HEK293 (cell line): ENCODE measurements around the gene NCK2.

Experiments
- CTCF ChIA-PET: fragments of 350-600 bp; formaldehyde crosslinking; extraction: SDS; loops from one replicate; lab custom pipeline; 2021; ENCODE audit warnings: antibody characterized with exemption; lab: Yijun Ruan, JAX
- POLR2A ChIA-PET: fragments of 300-600 bp; formaldehyde crosslinking; extraction: SDS; loops from one replicate; lab custom pipeline; 2020; ENCODE audit warnings: antibody characterized with exemption, inconsistent platforms; lab: Yijun Ruan, JAX
- H3K27ac ChIP-seq: fragments of 200-500 bp; sonication (Bioruptor generic); 2 replicates; pipeline ENCODE4 v1.5.1; 2014; ENCODE audit warnings: low read depth, low read length, control low read depth, inconsistent platforms; ENCODE audit errors: extremely low read depth
- H3K36me3 ChIP-seq, 2 experiments: fragments of 200-500 bp in 1 of 2; sonication (Bioruptor generic) in 1 of 2; 1 replicate in 1 of 2; 2 replicates in 1 of 2; pipeline ENCODE4 v1.5.1; 2014 to 2017; ENCODE audit warnings: inconsistent platforms in 2 of 2, low read length in 2 of 2; ENCODE audit not compliant: control insufficient read depth in 2 of 2, insufficient read depth in 1 of 2
- H3K4me1 ChIP-seq: fragments of 200-500 bp; sonication (Bioruptor generic); 2 replicates; pipeline ENCODE4 v1.5.1; 2014; ENCODE audit warnings: mild to moderate bottlenecking, low read length, inconsistent platforms; ENCODE audit not compliant: control insufficient read depth, insufficient read depth
- H3K4me3 ChIP-seq: 2 replicates; pipeline ENCODE4 v1.5.1; 2011; ENCODE audit warnings: low read depth, mild to moderate bottlenecking, control low read depth, low read length, moderate library complexity
- H3K9me3 ChIP-seq: fragments of 200-500 bp; sonication (Bioruptor generic); 2 replicates; pipeline ENCODE4 v1.5.1; 2014; ENCODE audit warnings: low read depth, low read length, inconsistent platforms; ENCODE audit not compliant: control insufficient read depth, insufficient read depth
- GLIS1 ChIP-seq: fragments of 450-650 bp; formaldehyde crosslinking; IDR thresholded peaks from 2 replicates; pipeline ENCODE4 v1.5.1; 2016; ENCODE audit warnings: missing biosample characterization, missing genetic modification characterization
- MEIS1 ChIP-seq: sonication (generic); formaldehyde crosslinking; IDR thresholded peaks from 2 replicates; pipeline ENCODE4 v1.8.1; 2022; ENCODE audit warnings: missing genetic modification reagents, mild to moderate bottlenecking, borderline replicate concordance
- OSR2 ChIP-seq: fragments of 450-650 bp; formaldehyde crosslinking; IDR thresholded peaks from 2 replicates; pipeline ENCODE4 v1.5.1; 2016; ENCODE audit warnings: missing biosample characterization, missing genetic modification characterization
- REPIN1 ChIP-seq: fragments of 450-650 bp; formaldehyde crosslinking; IDR thresholded peaks from 2 replicates; pipeline ENCODE4 v1.5.1; 2017; ENCODE audit warnings: missing biosample characterization, missing genetic modification characterization, low read depth
- SALL2 ChIP-seq: fragments of 450-650 bp; formaldehyde crosslinking; IDR thresholded peaks from 2 replicates; pipeline ENCODE4 v1.5.0; 2017; ENCODE audit warnings: missing biosample characterization, mild to moderate bottlenecking, missing genetic modification characterization, borderline replicate concordance
- ZBTB21 ChIP-seq: fragments of 450-650 bp; formaldehyde crosslinking; IDR thresholded peaks from 2 replicates; pipeline ENCODE4 v1.5.1; 2017; ENCODE audit warnings: missing biosample characterization, missing genetic modification characterization
- ZEB2 ChIP-seq: fragments of 450-650 bp; formaldehyde crosslinking; IDR thresholded peaks from 2 replicates; pipeline ENCODE4 v1.5.1; 2016; ENCODE audit warnings: missing biosample characterization, missing genetic modification characterization
- ZNF175 ChIP-seq: fragments of 450-650 bp; formaldehyde crosslinking; IDR thresholded peaks from 2 replicates; pipeline ENCODE4 v1.5.1; 2016; ENCODE audit warnings: missing biosample characterization, missing genetic modification characterization
- ZNF2 ChIP-seq: fragments of 450-650 bp; formaldehyde crosslinking; IDR thresholded peaks from 2 replicates; pipeline ENCODE4 v1.5.1; 2016; ENCODE audit warnings: missing biosample characterization, missing genetic modification characterization
- ZNF335 ChIP-seq: fragments of 450-650 bp; formaldehyde crosslinking; conservative IDR thresholded peaks from 2 replicates; pipeline ENCODE4 v1.5.1; 2016; ENCODE audit warnings: missing biosample characterization, missing genetic modification characterization
- ZNF510 ChIP-seq: fragments of 450-650 bp; formaldehyde crosslinking; IDR thresholded peaks from 2 replicates; pipeline ENCODE4 v1.5.1; 2018; ENCODE audit warnings: mild to moderate bottlenecking, missing genetic modification characterization, missing biosample characterization; ENCODE audit not compliant: insufficient replicate concordance
- ZNF561 ChIP-seq: fragments of 450-650 bp; IDR thresholded peaks from 2 replicates; pipeline ENCODE4 v1.5.1; 2018; ENCODE audit warnings: missing biosample characterization, missing genetic modification characterization, borderline replicate concordance
- ZNF660 ChIP-seq: fragments of 450-650 bp; IDR thresholded peaks from 2 replicates; pipeline ENCODE4 v1.5.1; 2018; ENCODE audit warnings: missing biosample characterization, mild to moderate bottlenecking, missing genetic modification characterization
- ZNF843 ChIP-seq: fragments of 450-650 bp; formaldehyde crosslinking; IDR thresholded peaks from 2 replicates; pipeline ENCODE4 v1.5.1; 2016; ENCODE audit warnings: missing biosample characterization, missing genetic modification characterization
- TF ChIP-seq, protein P1 (sequence below): fragments of 450-650 bp; formaldehyde crosslinking; conservative IDR thresholded peaks from 2 replicates; pipeline ENCODE4 v1.5.1; 2016; ENCODE audit warnings: low read depth, missing biosample characterization, missing genetic modification characterization
- TF ChIP-seq, protein P2 (sequence below): fragments of 450-650 bp; formaldehyde crosslinking; IDR thresholded peaks from 2 replicates; pipeline ENCODE4 v1.5.1; 2016; ENCODE audit warnings: missing biosample characterization, missing genetic modification characterization, low read depth
- TF ChIP-seq, protein P3 (sequence below): fragments of 450-650 bp; formaldehyde crosslinking; IDR thresholded peaks from 2 replicates; pipeline ENCODE4 v1.5.1; 2016; ENCODE audit warnings: missing biosample characterization, missing genetic modification characterization
- TF ChIP-seq, protein P4 (sequence below): fragments of 450-650 bp; formaldehyde crosslinking; IDR thresholded peaks from 2 replicates; pipeline ENCODE4 v1.5.1; 2016; ENCODE audit warnings: missing biosample characterization, missing genetic modification characterization
- TF ChIP-seq, protein P5 (sequence below): fragments of 450-650 bp; formaldehyde crosslinking; IDR thresholded peaks from 2 replicates; pipeline ENCODE4 v1.5.1; 2017; ENCODE audit warnings: missing biosample characterization, missing genetic modification characterization
- TF ChIP-seq, protein P6 (sequence below): fragments of 450-650 bp; formaldehyde crosslinking; IDR thresholded peaks from 2 replicates; pipeline ENCODE4 v1.5.1; 2016; ENCODE audit warnings: missing biosample characterization, missing genetic modification characterization, low read depth

The NCK2 gene

DNA sequence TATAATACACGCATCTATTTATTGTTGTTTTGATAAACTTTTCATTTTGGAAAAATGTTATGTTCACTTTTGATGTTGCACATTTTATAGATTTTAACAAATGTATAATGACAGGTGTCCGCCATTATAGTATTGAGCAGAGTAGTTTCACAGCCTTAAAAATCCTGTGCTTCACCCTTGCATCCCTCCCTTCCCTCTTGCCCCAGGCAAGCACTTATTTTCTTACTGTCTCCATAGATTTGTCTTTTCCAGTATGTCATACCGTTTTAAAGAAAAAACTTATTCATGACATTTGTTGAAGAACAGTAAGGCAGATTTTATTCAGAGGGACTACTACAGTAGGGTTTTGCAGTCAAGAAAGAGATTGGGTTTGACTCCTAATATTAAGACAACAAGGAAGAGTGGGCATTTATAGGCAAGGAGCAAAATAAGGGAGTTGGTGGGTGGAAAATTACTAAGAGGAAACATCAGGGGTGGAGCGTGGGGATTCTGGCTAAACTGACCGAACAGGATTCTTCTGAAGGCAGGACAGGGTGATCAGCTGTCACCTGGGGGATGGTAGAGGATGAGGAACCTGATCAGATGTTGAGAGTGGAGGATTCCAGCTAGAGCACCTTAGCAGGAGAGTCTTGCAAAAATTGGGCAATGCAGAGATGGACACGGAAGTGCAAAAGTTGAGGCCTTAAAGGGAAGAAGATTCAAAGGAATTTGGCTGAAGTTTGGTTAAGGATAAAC is 108.8 kb downstream of the NCK2 start:
- CTCF ChIA-PET, result no interaction called here
- TF ChIP-seq ZEB2 (tag by site-specific recombination) (no peak), SALL2 (tag by site-specific recombination) (no peak), OSR2 (tag by site-specific recombination) (no peak), ZNF2 (tag by site-specific recombination) (no peak), ZNF335 (tag by site-specific recombination) (no peak)
- TF ChIP-seq, protein P1, sequence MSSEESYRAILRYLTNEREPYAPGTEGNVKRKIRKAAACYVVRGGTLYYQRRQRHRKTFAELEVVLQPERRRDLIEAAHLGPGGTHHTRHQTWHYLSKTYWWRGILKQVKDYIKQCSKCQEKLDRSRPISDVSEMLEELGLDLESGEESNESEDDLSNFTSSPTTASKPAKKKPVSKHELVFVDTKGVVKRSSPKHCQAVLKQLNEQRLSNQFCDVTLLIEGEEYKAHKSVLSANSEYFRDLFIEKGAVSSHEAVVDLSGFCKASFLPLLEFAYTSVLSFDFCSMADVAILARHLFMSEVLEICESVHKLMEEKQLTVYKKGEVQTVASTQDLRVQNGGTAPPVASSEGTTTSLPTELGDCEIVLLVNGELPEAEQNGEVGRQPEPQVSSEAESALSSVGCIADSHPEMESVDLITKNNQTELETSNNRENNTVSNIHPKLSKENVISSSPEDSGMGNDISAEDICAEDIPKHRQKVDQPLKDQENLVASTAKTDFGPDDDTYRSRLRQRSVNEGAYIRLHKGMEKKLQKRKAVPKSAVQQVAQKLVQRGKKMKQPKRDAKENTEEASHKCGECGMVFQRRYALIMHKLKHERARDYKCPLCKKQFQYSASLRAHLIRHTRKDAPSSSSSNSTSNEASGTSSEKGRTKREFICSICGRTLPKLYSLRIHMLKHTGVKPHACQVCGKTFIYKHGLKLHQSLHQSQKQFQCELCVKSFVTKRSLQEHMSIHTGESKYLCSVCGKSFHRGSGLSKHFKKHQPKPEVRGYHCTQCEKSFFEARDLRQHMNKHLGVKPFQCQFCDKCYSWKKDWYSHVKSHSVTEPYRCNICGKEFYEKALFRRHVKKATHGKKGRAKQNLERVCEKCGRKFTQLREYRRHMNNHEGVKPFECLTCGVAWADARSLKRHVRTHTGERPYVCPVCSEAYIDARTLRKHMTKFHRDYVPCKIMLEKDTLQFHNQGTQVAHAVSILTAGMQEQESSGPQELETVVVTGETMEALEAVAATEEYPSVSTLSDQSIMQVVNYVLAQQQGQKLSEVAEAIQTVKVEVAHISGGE, result no peak
- TF ChIP-seq, protein P2, sequence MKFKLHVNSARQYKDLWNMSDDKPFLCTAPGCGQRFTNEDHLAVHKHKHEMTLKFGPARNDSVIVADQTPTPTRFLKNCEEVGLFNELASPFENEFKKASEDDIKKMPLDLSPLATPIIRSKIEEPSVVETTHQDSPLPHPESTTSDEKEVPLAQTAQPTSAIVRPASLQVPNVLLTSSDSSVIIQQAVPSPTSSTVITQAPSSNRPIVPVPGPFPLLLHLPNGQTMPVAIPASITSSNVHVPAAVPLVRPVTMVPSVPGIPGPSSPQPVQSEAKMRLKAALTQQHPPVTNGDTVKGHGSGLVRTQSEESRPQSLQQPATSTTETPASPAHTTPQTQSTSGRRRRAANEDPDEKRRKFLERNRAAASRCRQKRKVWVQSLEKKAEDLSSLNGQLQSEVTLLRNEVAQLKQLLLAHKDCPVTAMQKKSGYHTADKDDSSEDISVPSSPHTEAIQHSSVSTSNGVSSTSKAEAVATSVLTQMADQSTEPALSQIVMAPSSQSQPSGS (tag by site-specific recombination), result no peak
- TF ChIP-seq, protein P3, sequence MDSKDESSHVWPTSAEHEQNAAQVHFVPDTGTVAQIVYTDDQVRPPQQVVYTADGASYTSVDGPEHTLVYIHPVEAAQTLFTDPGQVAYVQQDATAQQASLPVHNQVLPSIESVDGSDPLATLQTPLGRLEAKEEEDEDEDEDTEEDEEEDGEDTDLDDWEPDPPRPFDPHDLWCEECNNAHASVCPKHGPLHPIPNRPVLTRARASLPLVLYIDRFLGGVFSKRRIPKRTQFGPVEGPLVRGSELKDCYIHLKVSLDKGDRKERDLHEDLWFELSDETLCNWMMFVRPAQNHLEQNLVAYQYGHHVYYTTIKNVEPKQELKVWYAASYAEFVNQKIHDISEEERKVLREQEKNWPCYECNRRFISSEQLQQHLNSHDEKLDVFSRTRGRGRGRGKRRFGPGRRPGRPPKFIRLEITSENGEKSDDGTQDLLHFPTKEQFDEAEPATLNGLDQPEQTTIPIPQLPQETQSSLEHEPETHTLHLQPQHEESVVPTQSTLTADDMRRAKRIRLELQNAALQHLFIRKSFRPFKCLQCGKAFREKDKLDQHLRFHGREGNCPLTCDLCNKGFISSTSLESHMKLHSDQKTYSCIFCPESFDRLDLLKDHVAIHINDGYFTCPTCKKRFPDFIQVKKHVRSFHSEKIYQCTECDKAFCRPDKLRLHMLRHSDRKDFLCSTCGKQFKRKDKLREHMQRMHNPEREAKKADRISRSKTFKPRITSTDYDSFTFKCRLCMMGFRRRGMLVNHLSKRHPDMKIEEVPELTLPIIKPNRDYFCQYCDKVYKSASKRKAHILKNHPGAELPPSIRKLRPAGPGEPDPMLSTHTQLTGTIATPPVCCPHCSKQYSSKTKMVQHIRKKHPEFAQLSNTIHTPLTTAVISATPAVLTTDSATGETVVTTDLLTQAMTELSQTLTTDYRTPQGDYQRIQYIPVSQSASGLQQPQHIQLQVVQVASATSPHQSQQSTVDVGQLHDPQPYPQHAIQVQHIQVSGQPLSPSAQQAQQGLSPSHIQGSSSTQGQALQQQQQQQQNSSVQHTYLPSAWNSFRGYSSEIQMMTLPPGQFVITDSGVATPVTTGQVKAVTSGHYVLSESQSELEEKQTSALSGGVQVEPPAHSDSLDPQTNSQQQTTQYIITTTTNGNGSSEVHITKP (tag by site-specific recombination), result no peak
- TF ChIP-seq, all 188 proteins: peak for 0
- Histone ChIP-seq H3K4me1 (no peaks in the 10 kb centered on the region; the same call in 1 of the 2 replicates), H3K4me3 (no peak overlapping the region), H3K27ac (no peak overlapping the region), H3K9me3 (no peaks in the 10 kb centered on the region), H3K36me3 (peaks cover 0 to 10% of the 10 kb centered on the region in 2 experiments; a peak in 2 of 3 replicates)
- POLR2A ChIA-PET, result no interaction called here

DNA sequence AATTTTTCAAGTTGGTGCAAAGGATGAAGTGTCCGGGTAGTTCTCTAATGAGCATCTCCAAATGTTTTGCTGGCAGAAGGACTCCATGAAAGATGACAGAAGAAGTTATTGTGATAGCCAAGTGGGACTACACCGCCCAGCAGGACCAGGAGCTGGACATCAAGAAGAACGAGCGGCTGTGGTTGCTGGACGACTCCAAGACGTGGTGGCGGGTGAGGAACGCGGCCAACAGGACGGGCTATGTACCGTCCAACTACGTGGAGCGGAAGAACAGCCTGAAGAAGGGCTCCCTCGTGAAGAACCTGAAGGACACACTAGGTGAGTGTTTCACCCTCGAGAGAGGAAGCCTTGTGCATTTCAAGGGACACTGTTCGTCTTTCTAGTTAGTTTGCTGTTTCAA is 110.3 kb downstream of the NCK2 start:
- H3K4me1 ChIP-seq, result no peaks in the 10 kb centered on the region; the same call in 1 of the 2 replicates
- peaks cover 0 to 10% of the 10 kb centered on the region in 2 experiments; a peak in 2 of 3 replicates for H3K36me3 ChIP-seq
- H3K4me3 ChIP-seq, result no peak overlapping the region
- ChIA-PET CTCF (no interaction called here), POLR2A (no interaction called here)
- no peaks in the 10 kb centered on the region for H3K9me3 ChIP-seq
- no peak overlapping the region for H3K27ac ChIP-seq
- TF ChIP-seq, protein P4, sequence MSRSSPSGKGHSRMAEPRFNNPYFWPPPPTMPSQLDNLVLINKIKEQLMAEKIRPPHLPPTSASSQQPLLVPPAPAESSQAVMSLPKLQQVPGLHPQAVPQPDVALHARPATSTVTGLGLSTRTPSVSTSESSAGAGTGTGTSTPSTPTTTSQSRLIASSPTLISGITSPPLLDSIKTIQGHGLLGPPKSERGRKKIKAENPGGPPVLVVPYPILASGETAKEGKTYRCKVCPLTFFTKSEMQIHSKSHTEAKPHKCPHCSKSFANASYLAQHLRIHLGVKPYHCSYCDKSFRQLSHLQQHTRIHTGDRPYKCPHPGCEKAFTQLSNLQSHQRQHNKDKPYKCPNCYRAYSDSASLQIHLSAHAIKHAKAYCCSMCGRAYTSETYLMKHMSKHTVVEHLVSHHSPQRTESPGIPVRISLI (tag by site-specific recombination), result no peak
- TF ChIP-seq, protein P5, sequence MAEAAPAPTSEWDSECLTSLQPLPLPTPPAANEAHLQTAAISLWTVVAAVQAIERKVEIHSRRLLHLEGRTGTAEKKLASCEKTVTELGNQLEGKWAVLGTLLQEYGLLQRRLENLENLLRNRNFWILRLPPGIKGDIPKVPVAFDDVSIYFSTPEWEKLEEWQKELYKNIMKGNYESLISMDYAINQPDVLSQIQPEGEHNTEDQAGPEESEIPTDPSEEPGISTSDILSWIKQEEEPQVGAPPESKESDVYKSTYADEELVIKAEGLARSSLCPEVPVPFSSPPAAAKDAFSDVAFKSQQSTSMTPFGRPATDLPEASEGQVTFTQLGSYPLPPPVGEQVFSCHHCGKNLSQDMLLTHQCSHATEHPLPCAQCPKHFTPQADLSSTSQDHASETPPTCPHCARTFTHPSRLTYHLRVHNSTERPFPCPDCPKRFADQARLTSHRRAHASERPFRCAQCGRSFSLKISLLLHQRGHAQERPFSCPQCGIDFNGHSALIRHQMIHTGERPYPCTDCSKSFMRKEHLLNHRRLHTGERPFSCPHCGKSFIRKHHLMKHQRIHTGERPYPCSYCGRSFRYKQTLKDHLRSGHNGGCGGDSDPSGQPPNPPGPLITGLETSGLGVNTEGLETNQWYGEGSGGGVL (tag by site-specific recombination), result no peak
- TF ChIP-seq, protein P6, sequence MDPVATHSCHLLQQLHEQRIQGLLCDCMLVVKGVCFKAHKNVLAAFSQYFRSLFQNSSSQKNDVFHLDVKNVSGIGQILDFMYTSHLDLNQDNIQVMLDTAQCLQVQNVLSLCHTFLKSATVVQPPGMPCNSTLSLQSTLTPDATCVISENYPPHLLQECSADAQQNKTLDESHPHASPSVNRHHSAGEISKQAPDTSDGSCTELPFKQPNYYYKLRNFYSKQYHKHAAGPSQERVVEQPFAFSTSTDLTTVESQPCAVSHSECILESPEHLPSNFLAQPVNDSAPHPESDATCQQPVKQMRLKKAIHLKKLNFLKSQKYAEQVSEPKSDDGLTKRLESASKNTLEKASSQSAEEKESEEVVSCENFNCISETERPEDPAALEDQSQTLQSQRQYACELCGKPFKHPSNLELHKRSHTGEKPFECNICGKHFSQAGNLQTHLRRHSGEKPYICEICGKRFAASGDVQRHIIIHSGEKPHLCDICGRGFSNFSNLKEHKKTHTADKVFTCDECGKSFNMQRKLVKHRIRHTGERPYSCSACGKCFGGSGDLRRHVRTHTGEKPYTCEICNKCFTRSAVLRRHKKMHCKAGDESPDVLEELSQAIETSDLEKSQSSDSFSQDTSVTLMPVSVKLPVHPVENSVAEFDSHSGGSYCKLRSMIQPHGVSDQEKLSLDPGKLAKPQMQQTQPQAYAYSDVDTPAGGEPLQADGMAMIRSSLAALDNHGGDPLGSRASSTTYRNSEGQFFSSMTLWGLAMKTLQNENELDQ (tag by site-specific recombination), result no peak
- TF ChIP-seq MEIS1 (CRISPR knock-in tag) (no peak), ZNF660 (tag by site-specific recombination) (no peak), GLIS1 (no peak), ZBTB21 (tag by site-specific recombination) (no peak), ZNF561 (tag by site-specific recombination) (no peak), ZNF175 (tag by site-specific recombination) (no peak), REPIN1 (tag by site-specific recombination) (no peak), ZNF843 (tag by site-specific recombination) (no peak), ZNF510 (tag by site-specific recombination) (no peak)
